Right kidney (tissue), 1 donor: ENCODE results near the gene UBR2.
"Not testable (repeated sequence)": the region's sequence is repeated elsewhere in the genome, so short reads cannot be mapped to it uniquely, and the experiment has no call there.

Source experiments
- DNase-seq: peaks from one replicate; pipeline ENCODE4 v3.0.0-alpha.2; 2016

Gene UBR2

DNA sequence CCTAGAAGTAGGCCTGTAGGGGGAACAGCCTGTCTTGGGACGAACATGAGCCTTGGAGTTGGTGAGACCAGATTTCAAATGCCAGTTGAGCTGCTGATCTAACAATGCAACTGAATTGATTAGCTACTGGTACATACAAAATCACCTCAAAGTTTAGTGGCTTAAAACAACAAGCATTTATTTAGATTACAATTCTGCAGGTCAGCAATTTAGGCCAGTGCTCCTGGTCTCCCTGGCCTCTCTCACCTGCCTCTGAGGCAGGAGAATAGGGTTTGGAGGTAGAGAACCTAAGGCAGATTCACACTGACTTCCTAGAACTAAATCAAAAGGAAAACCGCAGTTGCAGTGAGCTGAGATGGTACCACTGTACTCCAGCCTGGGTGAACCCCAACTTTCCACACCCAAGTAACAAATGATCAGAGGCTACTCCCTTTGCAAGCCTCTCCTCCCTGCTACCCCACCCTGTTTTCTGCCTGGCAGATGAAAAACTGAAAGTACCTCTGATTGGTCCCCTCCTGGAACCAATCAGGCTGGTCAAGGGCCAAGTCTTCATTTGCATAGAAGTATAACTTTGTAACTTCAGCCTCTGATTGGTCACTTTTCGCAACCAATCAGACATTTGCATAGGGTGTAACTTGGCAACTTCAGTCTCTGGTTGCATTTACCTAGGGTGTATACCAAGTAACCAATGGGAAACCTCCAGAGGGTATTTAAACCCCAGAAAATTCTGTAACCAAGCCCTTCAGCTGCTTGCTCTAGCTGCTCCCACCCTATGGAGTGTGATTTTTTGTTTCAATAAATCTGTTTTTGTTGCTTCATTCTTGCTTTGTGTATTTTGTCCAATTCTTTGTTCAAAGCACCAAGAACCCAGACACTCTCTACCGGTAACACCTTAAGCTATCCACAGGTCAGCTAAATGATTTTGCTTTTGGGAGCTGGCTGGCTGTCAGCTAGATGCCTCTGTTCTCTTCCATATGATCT, 8.1 kb upstream of the UBR2 start:
- no peak for DNase-seq

DNA sequence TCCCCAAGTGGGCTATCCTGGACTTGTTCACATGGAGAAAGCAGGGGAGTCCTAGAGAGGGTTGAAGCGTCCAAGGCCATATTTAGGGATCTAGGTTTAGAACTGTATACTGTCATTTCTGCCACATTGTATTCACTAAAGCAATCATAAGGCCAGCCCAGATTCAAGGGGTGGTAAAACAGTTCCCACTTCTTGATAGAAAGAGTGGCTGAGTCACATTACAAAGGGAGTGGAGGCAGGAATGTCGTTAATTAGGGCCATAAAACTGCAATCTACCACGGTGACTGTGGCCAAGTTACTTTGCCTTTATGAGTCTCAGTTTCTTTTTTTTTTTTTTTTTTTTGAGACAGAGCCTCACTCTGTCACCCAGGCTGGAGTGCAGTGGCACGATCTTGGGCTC, 7.4 kb upstream of the UBR2 start:
- no peak for DNase-seq

- DNase-seq = not testable (repeated sequence)
Measured at GRCh38 chr6:42559276-42559675, 4.6 kb upstream of the UBR2 start.

GRCh38 chr6:42561986-42562385, 1.8 kb upstream of the UBR2 start:
- DNase-seq = no peak

- no peak for DNase-seq
Measured at GRCh38 chr6:42562788-42563405, 932 bp upstream of the UBR2 start.

DNA sequence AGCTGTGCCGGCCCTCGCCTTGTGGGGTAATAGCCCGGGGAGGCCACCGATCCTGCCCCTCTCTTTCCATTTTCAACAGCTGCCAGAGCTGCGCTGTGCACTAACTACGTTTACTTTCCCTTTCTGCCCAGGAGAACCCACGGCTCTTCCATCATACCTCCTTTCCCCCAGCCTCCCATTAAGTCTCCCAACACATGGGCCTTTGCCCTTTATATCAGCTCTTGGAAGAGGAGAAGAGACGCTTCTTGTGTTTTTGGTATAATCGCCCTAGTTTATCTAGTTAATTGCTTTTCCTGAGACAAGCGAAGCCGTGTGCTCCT, 637 bp downstream of the UBR2 start:
- no peak for DNase-seq

DNA sequence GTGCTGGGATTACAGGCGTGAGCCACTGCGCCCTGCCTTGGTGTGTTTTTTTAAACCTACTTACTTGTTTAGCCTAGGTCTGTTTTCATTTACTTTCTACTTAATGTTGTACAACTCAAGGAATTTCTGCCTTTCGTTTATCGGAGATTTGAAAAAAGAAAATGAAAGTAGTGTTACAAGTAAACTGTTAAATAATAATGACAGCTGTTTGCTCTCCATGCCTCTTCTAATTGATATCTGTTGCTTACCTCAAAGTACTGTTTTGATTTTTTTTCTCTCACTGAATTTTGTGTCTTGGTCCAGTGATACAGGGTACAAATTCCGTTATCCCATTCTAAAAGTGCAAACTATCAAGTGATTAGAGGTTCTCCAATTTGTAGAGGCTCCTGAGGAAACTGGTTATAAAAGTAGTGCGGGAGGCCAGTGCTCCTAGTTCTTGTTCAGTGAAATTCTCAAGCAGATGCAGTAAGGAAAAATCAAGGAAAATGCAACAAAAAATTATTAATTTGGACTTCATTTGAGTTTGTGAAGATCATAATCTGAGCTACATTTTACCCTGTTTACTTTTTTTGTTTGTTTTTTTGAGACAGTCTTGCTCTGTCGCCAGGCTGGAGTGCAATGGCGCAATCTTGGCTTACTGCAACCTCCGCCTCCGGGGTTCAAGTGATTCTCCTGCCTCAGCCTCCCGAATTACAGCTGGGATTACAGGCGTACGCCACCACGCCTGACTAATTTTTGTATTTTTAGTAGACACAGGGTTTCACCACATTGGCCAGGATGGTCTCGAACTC, 2.2 kb downstream of the UBR2 start:
- no peak for DNase-seq

DNA sequence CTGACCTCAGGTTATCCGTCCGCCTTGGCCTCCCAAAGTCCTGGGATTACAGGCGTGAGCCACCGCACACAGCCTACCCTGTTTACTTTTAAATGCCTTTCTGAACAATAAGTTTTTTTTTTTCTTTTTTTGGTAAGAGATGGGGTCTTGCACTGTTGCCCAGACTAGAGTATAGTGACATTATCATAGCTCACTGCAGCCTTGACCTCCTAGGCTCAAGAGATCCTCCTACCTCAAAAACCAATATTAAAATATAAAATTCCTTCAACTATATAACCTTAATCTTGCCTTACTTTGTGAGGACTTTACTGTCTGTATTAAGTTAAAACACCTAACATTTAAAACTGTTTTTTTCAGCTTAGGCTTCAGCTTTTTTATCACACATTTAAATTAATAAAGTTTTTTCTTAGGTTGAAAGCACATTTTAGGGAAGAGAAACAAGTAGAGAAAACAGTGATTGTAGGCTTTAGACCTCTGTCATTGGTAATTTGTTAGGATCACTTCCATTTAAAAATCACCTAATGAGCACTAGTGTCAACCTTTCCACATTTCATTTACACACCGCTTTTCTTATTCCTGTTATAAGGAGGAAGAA, 2.9 kb downstream of the UBR2 start:
- no peak for DNase-seq

GRCh38 chr6:42567237-42567636, 3.4 kb downstream of the UBR2 start:
- not testable (repeated sequence) for DNase-seq

- no peak for DNase-seq
Measured at GRCh38 chr6:42569102-42570028, 5.5 kb downstream of the UBR2 start.

GRCh38 chr6:42571611-42572342, 7.9 kb downstream of the UBR2 start:
- no peak for DNase-seq

- no peak for DNase-seq
Measured at GRCh38 chr6:42572523-42572922, 8.7 kb downstream of the UBR2 start.

- not testable (repeated sequence) for DNase-seq
Measured at GRCh38 chr6:42576538-42576937, 12.7 kb downstream of the UBR2 start.

DNA sequence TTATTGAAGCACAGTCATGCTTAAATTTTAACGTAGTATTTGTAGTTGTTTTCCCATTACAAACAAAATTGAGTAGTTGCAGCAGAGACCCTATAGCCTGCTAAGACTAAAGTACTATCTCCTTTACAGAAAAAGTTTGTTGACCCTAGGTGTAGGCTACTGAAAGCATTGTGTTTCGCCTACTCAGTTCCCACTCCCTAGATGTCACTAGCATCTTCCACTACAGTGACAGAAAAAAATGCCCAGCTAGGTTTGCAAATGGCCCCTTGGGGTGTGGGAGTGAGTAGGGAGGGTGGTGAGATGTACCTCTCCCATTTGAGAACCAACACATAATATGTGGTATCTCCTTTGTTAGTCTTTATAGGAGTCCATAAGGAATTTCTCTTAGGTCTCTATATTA, 34.5 kb downstream of the UBR2 start:
- no peak for DNase-seq

GRCh38 chr6:42599558-42599957, 35.7 kb downstream of the UBR2 start:
- no peak for DNase-seq

DNA sequence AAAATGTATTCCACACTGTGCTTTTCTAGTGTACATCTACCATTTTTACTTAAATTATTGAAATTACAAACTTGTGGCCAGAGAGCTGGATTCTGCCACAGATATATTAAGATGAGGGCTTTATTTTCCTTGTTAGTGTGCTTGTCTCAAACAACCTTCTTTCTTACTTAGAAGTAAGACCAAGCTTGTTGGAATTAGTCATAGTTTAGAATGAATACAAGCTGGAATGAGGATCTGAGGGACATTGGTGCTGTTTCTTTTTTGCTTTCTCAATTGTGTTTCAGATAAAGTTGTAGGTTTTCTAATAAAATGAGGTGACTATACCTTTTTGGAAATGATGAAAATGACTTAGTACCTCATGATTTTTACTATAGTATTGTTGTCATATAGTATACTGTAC, 40.3 kb downstream of the UBR2 start:
- no peak for DNase-seq

GRCh38 chr6:42604699-42605098, 40.9 kb downstream of the UBR2 start:
- not testable (repeated sequence) for DNase-seq

DNA sequence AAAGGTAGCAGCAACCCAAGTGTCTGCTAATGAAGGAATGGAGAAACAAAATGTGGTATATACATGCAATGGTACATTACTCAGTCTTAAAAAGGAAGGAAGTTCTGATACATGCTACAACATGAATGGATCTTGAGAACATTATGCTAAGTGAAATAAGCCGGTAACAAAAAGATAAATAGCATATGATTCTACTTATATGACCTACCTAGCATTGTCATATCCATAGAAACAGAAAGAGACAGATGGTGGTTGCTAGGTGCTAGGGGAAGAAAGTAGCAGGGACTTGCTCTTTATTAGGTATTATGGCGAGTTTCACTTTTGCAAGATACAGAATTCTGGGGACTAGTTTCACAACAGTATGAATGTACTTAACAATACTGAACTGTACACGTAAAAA, 46.6 kb downstream of the UBR2 start:
- no peak for DNase-seq

GRCh38 chr6:42615518-42615917, 51.7 kb downstream of the UBR2 start:
- no peak for DNase-seq

DNA sequence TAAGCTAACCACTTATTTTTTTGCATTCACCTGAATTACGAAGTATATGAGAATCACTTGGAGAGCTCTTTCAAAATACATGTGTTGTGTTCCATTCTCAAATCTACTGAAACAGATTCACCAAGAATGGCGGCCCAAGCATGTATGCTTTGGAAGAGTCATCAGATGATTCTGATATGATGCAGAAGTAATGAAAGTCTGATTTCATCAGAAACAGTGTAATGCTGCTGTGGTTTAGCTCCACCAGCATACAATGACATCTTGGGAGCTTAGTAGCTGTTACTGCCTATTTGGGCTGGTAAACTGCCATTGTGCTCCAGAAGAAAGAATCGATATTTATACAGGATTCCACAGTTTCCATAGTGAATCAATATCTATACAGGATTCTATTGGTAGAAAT, 52.9 kb downstream of the UBR2 start:
- DNase-seq = no peak

- no peak for DNase-seq
Measured at GRCh38 chr6:42618105-42618504, 54.3 kb downstream of the UBR2 start.
